Transverse colon (tissue), 4 donors: ENCODE measurements around the gene FRMPD4. TPM values are rescaled to one million over a fixed set of nuclear protein-coding genes. Genes with fewer than 3 reads are reported as not detected.
A peak's percentile ranks its signal among the peaks of the same experiment; 100 is the strongest.

Experiments
- DNase-seq: peaks from one replicate; pipeline ENCODE4 v3.0.0-alpha.2; 2019
- H3K27ac ChIP-seq, 4 donors: fragments of 200-600 bp; sonication (generic); 2 replicates each; pipeline ENCODE4 v1.5.1; 2016 to 2018; ENCODE audit warnings: inconsistent platforms in 4 of 4
- H3K27me3 ChIP-seq: fragments of 200-600 bp; sonication (generic); 2 replicates; pipeline ENCODE4 v1.5.1; 2017; ENCODE audit warnings: inconsistent platforms
- H3K36me3 ChIP-seq, 4 donors: fragments of 200-600 bp; sonication (generic); 2 replicates each; pipeline ENCODE4 v1.5.1; 2017 to 2019; ENCODE audit warnings: inconsistent platforms in 4 of 4
- H3K4me1 ChIP-seq, 4 donors: fragments of 200-600 bp; sonication (generic); 2 replicates each; pipeline ENCODE4 v1.5.1; 2017 to 2020; ENCODE audit warnings: inconsistent platforms in 4 of 4
- H3K4me3 ChIP-seq, 4 donors: fragments of 200-600 bp; sonication (generic); 1 replicate in 1 of 4; 2 replicates in 3 of 4; pipeline versions ENCODE4 v1.5.1 to v1.6.1; 2017 to 2019; ENCODE audit warnings: inconsistent platforms in 4 of 4
- H3K9me3 ChIP-seq, 2 donors: fragments of 200-600 bp; sonication (generic); 2 replicates each; pipeline ENCODE4 v1.5.1; 2017 to 2019; ENCODE audit warnings: inconsistent platforms in 2 of 2
- CTCF ChIP-seq, 5 experiments: fragments of 200-600 bp in 3 of 5; fragments of 450-650 bp in 2 of 5; sonication (generic) in 3 of 5; IDR thresholded peaks; 1 replicate in 2 of 5; 2 replicates in 3 of 5; pipeline ENCODE4 v1.5.1; 2016 to 2017; ENCODE audit warnings: antibody characterized with exemption in 5 of 5, inconsistent platforms in 3 of 5, mild to moderate bottlenecking in 2 of 5, moderate library complexity in 1 of 5
- EP300 ChIP-seq: sonication (generic); formaldehyde crosslinking; IDR thresholded peaks from one replicate; pipeline ENCODE4 v1.6.1; 2017; ENCODE audit warnings: antibody characterized with exemption, low read depth
- POLR2A ChIP-seq: fragments of 450-650 bp; IDR thresholded peaks from one replicate; pipeline ENCODE4 v1.6.1; 2016; ENCODE audit warnings: antibody characterized with exemption, mild to moderate bottlenecking, moderate library complexity
- POLR2AphosphoS5 ChIP-seq, 3 donors: sonication (generic); formaldehyde crosslinking; IDR thresholded peaks; one replicate each; pipeline ENCODE4 v1.6.1; 2016; ENCODE audit warnings: antibody characterized with exemption in 3 of 3
- WGBS, 2 donors: methylation state at CpG; one replicate each; pipeline ENCODE4 v1.1.5; 2018; ENCODE audit warnings: low coverage in 1 of 2; 5-methylcytosine and 5-hydroxymethylcytosine counted together
- in situ Hi-C, 4 donors: fragments of 200-750 bp; cut with MboI; loops; one replicate each; pipeline versions ENCODE4 v1.15.0 to v1.15.1; 2017; ENCODE audit warnings: low sequenced_read_pairs in 3 of 4, low pct_ligation_motif_present in 1 of 4, low pct_unique_long_range_greater_than_20kb in 1 of 4
- intact Hi-C: fragments of 100-400 bp; cut with DNase I; formaldehyde crosslinking; loops from one replicate; pipeline ENCODE4 v1.15.1; 2023; ENCODE audit warnings: low total_unique reads
- total RNA-seq, 4 donors: library from RNA; depleted of rRNA; stranded (reverse); fragments of >200 nt; gene quantifications; one replicate each; pipeline ENCODE4 v1.1.0, GENCODE V29; 2016

Gene FRMPD4
- total RNA-seq, 4 donors from 2014 or later, result 0.79 to 1.5 (median 0.82) TPM; not detected in 1

- Histone ChIP-seq H3K4me1 (no peaks in the 10 kb centered on the region), H3K4me3 (no peak overlapping the region), H3K27ac (no peak overlapping the region), H3K9me3 (no peaks in the 10 kb centered on the region), H3K36me3 (no peaks in the 10 kb centered on the region), H3K27me3 (no peaks in the 10 kb centered on the region)
- in situ Hi-C loops, result no loop called here
- intact Hi-C loops, result no loop called here
- DNase-seq, result no peak
- WGBS, 2 donors, result 53% methylated on average over 1 of the region's 1 CpG; no CpG with 5 or more reads in 1 of the 2 donors
- TF ChIP-seq CTCF (IDR thresholded peaks at IDR 0.05) (no peak), POLR2AphosphoS5 (IDR thresholded peaks at IDR 0.05) (no peak)
These were observed 424.8 kb downstream of the FRMPD4 start for GRCh38 chrX:12563121-12563520.

- Histone ChIP-seq H3K36me3 (no peaks in the 10 kb centered on the region), H3K27me3 (no peaks in the 10 kb centered on the region), H3K4me3 (no peak overlapping the region), H3K4me1 (no peaks in the 10 kb centered on the region), H3K27ac (no peak overlapping the region), H3K9me3 (no peaks in the 10 kb centered on the region)
- in situ Hi-C loops (no loop called here), intact Hi-C loops (no loop called here)
- DNase-seq, result no peak
- WGBS, 2 donors, result 88% methylated on average over 2 of the region's 2 CpGs; no CpG with 5 or more reads in 1 of the 2 donors
- TF ChIP-seq POLR2AphosphoS5 (IDR thresholded peaks at IDR 0.05), result no peak
- no peak for TF ChIP-seq POLR2A
- no peak for TF ChIP-seq EP300
- TF ChIP-seq CTCF (IDR thresholded peaks at IDR 0.05), result no peak
These were observed 425.9 kb downstream of the FRMPD4 start for GRCh38 chrX:12564221-12564620.

GRCh38 chrX:12567857-12568256 is 429.6 kb downstream of the FRMPD4 start:
- TF ChIP-seq POLR2AphosphoS5 (IDR thresholded peaks at IDR 0.05) (no peak), EP300 (no peak), POLR2A (no peak), CTCF (IDR thresholded peaks at IDR 0.05) (peak in 4 of 5 experiments; percentile 25 to 45 (median 36))
- no peak for DNase-seq
- Histone ChIP-seq H3K27me3 (no peaks in the 10 kb centered on the region), H3K4me3 (no peak overlapping the region), H3K9me3 (no peaks in the 10 kb centered on the region), H3K36me3 (no peaks in the 10 kb centered on the region), H3K4me1 (no peaks in the 10 kb centered on the region), H3K27ac (no peak overlapping the region)
- in situ Hi-C loops, result no loop called here
- intact Hi-C loops, result no loop called here
- 29 to 32% methylated on average over 2 of the region's 2 CpGs for WGBS, 2 donors

GRCh38 chrX:12570859-12571501 is 432.7 kb downstream of the FRMPD4 start:
- Histone ChIP-seq H3K36me3 (no peaks in the 10 kb centered on the region), H3K4me1 (no peaks in the 10 kb centered on the region), H3K27ac (no peak overlapping the region), H3K4me3 (no peak overlapping the region), H3K27me3 (no peaks in the 10 kb centered on the region), H3K9me3 (no peaks in the 10 kb centered on the region)
- in situ Hi-C loops (no loop called here), intact Hi-C loops (no loop called here)
- TF ChIP-seq POLR2AphosphoS5 (IDR thresholded peaks at IDR 0.05), result no peak
- TF ChIP-seq POLR2A, result no peak
- no peak for TF ChIP-seq CTCF (IDR thresholded peaks at IDR 0.05)
- TF ChIP-seq EP300, result no peak
- WGBS, 2 donors, result 43 to 57% methylated on average over 2 to 4 of the region's 4 CpGs
- no peak for DNase-seq
